Activated CD8-positive, alpha-beta memory T cell treated with anti-CD3 and anti-CD28 coated beads for 36 hours (primary cell): ENCODE measurements around the gene SLC15A2. TPM values are rescaled to one million over a fixed set of nuclear protein-coding genes. Genes with fewer than 3 reads are reported as not detected.

Experiments
- CTCF ChIA-PET: fragments of 350-600 bp; sonication (Branson Sonifier 250); formaldehyde crosslinking; loops from one replicate; lab custom pipeline; 2021; ENCODE audit warnings: antibody characterized with exemption; lab: Charles Lee
- POLR2A ChIA-PET: fragments of 350-600 bp; sonication (Branson Sonifier 250); formaldehyde crosslinking; loops from one replicate; lab custom pipeline; 2021; ENCODE audit warnings: antibody characterized with exemption; lab: Charles Lee
- total RNA-seq, 2 experiments: library from RNA; stranded (reverse); gene quantifications; one replicate each; pipeline ENCODE4 v1.2.3, GENCODE V29; 2021

Gene SLC15A2
- total RNA-seq, 2 experiments from 2014 or later: 0.84 to 1.4 TPM

DNA sequence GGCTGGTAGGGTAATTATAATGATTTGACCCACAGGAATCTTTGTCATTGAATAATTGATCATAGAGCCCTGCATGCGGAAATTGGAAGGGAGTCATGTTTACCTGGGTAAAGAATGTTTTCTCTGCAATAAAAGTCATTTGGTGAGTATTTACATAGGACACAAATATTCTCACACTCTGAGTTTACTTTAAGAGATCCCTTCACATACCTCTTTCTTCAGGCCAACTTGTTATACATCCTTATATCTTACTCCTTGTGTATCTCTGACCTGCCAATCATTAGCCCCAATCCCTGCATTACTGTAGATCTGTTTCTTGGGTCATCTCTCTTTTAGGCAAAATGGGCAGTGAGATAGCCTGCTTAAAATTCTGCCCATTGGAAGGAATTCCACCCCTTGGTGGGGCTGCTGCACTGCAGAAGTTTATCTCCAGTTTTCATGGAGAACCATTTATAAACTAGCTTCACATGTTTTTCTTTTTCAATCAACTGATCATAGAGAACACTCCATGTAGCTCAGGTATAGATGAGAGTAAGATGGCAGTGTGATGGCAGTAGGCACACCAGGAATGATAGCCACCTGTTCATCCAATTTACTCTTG is 81.6 kb downstream of the SLC15A2 start:
- POLR2A ChIA-PET: no interaction called here
- CTCF ChIA-PET: interaction anchor here (0.6 kb wide), 1 partner anchor 49 kb away, joined by 3 read pairs; no protein-coding TSS in a partner anchor

DNA sequence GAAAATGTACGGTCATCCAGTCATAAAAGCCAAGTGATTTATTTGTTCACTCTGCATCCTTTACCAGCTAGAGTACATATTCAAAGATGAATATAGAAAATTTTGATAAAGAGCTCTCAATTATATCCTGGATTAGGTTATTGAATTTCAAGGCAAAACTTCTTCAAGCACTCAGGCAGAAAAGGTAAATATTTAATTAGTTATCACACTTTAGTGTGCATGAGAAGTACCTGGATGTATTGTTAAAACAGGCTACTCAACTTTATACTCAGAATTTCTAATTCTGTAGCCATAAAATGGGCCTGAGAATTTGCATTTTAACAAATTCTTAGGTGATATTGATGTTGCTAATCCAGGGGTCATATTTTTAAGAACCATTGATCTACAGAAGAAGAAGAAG is 82.5 kb downstream of the SLC15A2 start:
- ChIA-PET CTCF (no interaction called here), POLR2A (no interaction called here)

DNA sequence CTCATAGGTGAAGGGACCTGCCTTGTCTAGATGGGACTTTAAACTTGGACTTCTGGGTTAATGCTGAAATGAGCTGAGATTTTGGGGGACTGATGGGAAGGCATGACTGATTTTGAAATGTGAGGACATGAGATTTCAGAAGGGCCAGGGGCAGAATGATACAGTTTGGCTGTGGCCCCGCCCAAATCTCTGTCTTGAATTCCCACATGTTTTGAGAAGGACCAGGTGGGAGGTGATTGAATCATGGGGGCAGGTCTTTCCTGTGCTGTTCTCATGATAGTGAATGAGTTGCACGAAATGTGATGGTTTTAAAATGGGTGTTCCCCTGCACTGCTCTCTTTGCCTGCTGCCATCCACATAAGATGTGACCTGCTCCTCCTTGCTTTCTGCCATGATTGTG is 85.0 kb downstream of the SLC15A2 start:
- ChIA-PET POLR2A (no interaction called here), CTCF (no interaction called here)

DNA sequence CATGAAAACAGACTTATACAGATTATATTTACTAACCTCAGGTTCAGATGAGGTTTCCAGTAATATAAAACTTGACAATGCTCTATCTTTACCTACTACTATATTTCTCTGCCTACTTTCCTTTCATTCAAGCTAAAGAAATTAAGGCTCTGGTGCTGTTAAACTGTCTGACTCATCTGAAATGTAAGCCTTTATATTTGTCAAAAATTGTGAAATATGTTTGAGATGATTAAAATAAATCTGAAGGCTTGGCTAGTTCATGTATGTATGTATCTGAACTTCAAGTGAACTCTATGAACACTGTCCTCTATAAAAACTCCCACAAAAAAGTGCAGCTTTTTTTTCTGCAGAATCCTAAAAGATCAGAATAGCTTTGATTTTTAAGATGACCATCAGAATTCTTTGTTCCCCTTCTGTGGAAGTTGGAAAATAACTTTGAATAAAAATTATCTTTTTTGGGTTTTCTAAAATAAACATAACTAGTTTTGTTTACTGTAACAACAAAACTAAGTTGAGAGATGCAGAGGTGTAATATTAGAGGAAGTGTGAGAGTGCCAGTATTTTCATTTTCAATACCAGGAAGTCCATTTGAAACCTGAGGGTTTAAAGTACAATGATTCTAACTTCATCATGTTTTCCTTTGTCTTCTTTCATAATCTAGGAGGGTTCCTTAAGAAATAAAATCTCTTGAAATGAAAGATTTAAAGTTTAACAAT is 85.7 kb downstream of the SLC15A2 start:
- ChIA-PET CTCF (no interaction called here), POLR2A (no interaction called here)

DNA sequence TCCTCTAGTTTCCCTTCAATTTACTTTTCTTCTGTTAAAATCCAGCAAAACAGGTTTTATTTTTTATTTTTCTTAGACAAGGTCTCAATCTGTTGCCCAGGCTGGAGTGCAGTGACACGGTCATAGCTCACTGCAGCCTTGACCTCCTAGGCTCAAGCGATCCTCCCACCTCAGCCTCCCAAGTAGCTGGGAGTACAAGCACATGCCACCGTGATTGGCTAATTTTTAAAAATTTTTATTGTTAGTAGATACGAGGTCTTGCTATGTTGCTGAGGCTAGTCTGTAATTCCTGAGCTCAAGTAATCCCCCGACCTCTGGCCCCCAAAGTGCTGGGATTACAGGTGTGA is 86.2 kb downstream of the SLC15A2 start:
- CTCF ChIA-PET: no interaction called here
- POLR2A ChIA-PET: no interaction called here

DNA sequence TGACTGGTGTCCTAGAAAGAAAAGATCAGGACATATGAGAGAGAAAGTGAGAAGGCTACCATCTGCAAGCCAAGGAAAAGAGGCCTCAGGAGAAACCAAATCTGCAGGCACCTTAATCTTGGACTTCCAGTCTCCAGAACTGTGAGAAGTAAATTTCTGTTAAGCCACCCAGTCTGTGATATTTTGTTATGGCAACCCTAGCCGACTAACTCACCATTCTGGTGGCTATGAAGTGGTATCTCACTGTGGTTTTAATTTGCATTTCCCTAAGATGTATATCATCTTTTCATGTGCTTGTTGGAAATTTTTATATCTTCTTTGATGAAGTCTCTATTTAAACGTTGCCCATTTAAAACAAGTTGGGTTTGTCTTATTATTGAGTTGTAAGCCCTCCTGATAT is 87.3 kb downstream of the SLC15A2 start:
- POLR2A ChIA-PET: no interaction called here
- CTCF ChIA-PET: no interaction called here

DNA sequence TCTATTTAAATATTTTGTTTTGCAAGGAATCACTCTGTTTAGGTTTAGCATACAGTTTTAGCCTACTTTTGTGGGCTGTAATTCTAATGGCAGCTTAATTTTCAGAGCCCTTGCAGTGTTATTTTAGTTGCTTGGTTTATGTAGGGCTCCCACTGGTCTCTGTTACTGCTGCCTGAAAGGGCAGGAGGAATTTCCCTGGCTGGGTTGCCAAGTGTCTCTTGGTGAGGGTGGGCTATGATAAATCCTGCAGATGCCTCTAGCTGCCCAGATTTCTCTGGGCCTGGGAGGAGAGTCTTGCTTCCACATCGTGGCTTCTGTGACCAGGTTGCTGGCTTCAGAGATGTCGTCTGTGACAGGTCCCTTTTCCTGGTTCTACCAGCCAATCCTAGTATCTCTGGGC is 91.6 kb downstream of the SLC15A2 start:
- POLR2A ChIA-PET: no interaction called here
- CTCF ChIA-PET: no interaction called here

DNA sequence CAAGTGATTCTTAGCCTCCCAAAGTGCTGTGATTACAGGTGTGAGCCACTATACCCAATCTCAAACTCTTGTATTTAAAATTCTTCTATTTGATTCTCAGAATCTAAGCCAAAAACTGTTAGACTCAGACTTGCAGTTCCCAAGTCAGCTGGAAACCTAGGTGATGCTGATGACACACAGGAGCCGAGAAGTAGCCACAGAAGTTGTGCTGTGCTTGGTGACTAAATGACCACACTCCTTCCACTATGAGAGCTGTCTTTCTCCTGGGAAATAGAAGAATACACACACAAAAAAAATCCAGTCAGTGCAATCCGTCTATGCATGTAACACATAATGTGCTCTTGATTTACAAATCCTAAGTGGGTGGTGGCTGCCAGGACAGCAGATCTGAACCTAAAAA is 93.9 kb downstream of the SLC15A2 start:
- POLR2A ChIA-PET: no interaction called here

DNA sequence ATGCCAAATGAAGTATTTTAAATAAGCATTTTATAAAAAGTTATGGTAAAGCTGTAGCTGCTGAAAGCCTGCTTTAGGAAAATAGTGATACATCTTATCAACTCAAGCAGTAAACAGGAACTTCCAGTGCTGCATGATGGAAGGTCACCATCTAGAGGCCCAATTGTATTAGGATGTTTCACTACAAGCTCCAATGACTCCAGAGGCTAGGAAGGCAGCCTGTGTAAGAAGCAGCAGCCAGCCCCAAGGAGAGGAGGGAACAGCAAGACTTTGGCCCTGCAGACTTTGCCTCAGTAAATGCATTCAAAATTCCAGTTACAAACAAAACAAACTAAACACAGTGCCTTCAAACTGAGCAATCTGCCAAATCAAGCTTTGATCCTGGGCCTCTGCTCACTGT is 95.7 kb downstream of the SLC15A2 start:
- ChIA-PET POLR2A (no interaction called here), CTCF (no interaction called here)

More for the DNA sequence above, 93.9 kb downstream of the SLC15A2 start:
- CTCF ChIA-PET: no interaction called here

DNA sequence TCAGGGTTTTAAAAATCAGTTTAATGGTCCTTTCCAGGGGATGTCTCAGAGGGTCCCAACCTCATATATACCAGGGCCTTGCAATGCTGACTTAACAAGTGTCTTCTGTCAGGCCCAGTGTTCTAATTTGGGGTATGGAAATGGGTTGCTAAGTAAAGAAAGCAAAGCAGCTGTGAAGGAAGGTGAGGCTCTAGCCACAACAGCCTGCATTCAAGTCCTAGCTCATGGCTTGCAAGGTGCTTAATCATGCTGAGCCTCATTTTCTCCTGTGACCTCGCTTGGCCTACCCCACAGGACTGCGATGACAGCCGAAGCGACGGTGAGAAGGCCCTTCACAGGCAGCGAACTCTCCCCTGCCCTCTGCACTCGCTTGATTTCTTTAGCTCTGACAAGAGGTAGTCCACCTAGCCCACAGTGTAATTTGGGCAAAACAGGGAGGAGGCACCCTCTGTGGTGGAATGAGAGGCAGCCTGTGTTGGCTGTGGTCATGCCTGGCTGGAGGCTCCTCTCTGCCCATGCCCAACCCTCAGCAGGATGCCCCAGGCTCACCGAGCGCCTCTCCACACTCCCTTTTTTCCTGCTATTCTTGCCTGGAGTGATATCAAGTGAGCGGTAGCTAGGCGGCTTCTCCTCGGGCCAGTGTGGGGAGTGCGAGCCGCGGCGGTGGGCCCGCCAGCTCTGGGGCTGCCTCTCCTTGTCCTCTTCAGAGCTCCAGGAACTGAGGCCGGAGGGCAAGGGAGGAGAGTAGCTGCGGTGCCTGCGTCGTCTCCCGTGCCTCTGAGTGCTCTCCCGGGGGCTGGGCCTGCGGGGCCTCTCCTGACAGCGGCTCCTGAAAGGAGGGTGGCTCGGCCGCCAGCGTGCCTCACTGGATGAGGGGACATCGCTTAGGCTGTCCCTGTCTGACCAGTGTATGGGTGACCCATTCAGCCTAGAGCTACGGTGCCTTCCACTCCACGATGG is 98.7 kb downstream of the SLC15A2 start:
- ChIA-PET POLR2A (no interaction called here), CTCF (no interaction called here)

Other genes starting within 250 kb of the SLC15A2 start
- 100 to 1,000 TPM; 182 to 194 TPM for gene HCLS1, start 233.5 kb upstream of the SLC15A2 start, total RNA-seq
- 10 to 100 TPM; 13.3 to 15.3 TPM for gene GOLGB1, start 144.7 kb upstream of the SLC15A2 start, total RNA-seq
- 10 to 100 TPM; 28.4 to 31.6 TPM for gene IQCB1, start 59.3 kb upstream of the SLC15A2 start, total RNA-seq
- gene EAF2, start 59.2 kb upstream of the SLC15A2 start, total RNA-seq: 10 to 100 TPM; 10.3 to 11.2 TPM
- gene ILDR1, start 127.8 kb downstream of the SLC15A2 start, total RNA-seq: not detected
- gene CD86, start 161.0 kb downstream of the SLC15A2 start, total RNA-seq: under 1 TPM; 0.19 to 0.40 TPM